Stimulated activated CD8-positive, alpha-beta memory T cell treated with anti-CD3 and anti-CD28 coated beads, Interleukin-4, amount 100 ng/mL, for 4 hours (primary cell): ENCODE results near the gene CHRND.

ENCODE experiments used
- DNase-seq, 2 donors: peaks; one replicate each; pipeline ENCODE4 v3.0.0-alpha.2; 2020; ENCODE audit warnings: low read depth in 2 of 2, low spot score in 1 of 2

The CHRND gene

DNA sequence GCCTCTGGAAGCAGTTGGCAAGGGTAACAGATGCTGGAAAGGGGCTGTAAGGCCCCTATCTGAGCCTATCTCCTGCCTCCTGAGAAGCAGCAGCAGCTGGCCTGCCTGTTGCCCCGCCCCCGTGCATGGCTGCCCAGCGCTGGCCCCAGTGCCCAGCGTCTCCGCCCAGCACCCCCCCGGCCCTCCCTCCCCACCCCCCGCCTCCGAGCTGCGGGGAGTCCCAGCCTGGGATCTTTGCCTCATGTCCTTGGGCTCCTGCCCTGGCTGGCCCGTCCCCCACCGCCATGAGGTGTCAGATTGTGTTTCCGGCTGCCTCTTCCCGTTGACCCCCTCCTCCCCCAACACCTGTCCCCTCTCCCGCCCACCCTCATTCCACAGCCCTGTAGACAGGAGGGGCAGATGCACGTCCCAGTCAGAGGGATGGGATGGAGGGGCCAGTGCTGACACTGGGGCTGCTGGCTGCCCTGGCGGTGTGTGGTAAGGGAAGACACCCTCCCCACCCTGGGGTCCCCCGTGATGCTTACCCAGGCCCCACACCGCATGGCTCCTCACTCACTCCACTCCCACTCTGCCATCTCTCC is at the start of gene CHRND:
Gene CHRND (plus strand): TSS at position 370 of the 581 bp plus-strand sequence. CDS start 56 bp downstream, at position 426.
- DNase-seq = no peak

DNA sequence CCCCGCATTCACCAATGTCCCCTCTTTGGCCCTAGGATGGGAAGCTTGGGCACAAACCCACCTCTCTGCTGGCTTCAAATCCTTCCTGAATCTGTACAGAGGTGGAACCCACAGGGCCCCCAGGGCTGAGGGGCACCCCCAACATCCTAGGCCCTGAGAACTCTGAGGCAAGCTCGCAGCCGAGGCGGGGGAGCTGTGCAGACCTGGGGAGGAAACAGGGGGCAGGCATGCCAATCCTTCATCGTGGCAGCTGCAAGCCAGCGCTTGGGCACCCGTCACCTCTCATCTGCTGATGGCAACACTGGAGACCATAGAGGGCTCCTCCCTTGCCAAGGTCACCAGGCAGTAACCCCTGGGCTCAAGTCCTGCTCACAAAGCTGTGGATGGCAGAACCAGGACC is 49.2 kb upstream of the CHRND start:
- DNase-seq = no peak

DNA sequence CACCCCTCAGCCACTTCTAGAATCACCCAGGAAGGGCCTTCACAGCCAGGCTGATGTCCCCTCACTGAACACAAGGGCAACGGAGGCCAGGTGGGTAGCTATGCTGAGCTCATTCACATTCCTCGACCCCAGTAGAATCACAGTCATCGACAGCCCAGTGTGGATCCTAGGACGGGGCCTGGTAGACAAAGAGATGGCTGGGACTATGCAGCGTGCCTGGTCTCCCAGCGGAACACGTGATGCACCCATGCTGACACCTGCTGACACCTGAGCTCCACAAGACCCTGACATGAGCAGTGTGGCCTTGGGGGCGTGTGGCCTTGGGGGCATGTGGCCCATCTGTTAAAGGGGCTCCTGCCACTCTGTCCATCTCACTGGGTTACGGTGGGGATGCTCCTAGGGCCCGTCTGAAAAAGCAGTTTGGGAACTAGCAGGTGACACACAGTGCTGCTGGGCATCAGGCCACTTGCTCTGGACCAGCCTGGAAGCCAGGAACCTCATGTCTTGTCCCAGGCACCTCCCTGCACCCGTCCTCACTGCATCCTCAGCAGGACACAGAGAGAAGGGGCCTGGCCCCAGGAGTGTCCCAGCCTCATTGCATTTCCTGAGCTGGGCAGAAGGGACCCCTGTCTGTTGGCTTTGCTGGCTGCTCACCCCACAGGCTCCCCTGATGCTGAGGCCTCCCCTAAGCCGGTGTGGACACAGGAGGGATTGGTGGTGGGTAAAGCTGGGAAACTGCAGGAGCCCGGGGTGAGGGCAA is 48.0 kb upstream of the CHRND start:
- DNase-seq = no peak

- no peak for DNase-seq
Observed at GRCh38 chr2:232478571-232479340, 47.2 kb upstream of the CHRND start.

DNA sequence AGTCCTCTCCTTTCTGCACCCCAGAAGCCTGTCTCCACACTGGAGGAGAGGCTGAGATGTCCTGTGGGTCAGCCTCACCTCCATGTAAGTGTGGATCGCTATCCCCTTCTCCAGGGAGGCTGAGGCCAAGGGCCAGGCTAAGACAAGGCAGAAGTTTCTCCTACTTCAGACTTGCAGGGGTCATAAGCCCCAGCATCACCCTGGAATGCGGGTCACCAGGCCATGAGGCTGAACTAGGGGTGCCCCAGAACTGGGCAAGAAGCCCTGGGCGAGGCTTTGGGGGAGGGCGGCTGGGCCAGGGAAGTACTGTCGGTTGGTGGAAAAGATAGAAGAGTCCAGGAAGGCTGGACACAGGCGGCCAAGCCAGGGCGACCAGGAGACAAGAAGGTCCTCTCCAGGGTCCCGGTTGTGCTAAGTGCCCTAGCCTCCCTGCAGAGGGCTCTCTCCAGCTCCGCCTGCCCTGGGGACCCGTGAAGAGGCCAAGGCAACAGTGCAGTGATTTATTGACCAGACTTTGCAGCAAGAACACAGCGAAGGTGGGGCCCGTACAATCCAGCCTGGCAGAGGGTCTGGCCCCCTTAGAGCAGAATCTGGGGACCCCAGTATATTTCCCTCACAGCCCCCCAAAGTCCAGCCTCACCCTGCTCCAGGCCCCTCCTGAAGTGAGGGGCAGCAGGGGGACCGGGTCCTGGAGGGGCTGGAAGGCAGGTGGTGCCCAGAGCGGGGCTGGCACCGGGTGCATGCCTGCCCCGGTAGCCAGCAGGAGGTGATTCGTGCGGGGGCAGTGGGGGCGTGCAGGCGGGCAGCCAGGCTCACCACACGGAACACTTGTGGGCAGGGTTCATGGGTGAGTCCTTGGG is 46.4 kb upstream of the CHRND start:
- no peak for DNase-seq

GRCh38 chr2:232480201-232481190 is 45.5 kb upstream of the CHRND start:
- DNase-seq = no peak

DNA sequence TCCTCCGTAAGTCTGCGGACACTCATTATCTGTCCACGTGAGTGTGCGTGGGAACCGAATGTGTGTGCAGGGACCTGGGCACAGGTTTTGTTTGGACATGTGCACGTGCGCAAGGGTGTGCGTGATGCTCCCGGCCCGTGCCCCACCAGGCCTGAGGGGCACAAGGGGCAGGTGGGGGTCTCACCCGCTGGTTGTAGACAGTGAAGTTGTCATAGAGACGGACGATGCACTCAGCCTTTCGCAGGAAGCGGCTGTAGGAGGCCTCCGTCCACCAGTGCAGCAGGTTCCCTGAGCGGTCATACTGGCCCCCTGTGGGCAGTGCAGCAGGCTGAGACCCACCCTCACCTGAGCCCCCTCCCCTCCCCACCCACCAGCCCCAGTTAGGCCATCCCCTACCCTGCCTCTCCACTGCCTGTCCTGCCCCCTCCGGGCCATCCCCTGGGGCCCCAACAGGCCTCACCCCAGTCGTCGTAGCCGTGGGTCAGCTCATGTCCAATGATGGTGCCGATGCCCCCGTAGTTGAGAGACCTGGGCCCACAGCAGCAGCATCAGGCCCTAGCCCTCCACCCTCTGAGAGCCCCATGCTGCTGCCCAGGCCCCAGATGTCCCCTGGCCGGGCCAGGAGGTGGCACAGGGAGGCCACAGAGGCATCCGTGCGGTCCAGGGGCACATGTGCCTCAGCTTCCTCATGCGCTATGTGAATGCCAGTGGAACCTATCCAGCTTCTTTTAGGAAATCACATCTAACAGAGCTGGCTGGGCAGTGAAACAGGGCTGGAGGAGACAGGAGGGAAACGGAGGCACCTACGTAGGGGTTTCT is 44.4 kb upstream of the CHRND start:
- DNase-seq = no peak

GRCh38 chr2:232482301-232483238 is 43.4 kb upstream of the CHRND start:
- DNase-seq = no peak

DNA sequence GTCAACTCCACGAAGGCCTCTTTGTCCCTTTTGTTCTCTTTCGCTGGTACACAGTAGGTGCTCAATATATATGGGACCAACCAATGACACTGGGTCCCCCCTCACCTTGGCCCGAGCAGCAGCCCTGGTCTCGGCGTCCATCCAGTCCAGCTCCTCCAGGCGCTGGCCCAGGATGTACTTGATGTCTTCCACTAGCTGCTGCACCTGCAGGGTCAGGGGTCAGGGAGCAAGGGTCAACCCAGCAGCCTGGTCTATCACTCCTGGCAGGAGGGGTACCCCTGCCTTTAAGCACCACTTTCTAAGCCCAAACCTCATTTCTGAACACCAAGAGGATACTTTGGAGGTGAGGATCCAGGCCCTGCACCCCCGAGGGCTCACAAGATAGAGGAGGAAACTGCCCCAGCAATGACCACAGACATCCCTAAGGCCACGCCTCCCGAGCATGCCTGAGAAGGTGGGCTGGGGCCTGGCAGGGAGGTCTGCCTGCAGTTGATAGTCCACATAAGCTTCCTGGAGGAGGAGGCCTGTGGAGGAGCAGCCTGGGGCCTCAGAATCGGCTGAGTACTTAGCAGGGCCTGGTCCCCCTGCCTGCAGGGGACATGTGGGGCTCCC is 42.5 kb upstream of the CHRND start:
- DNase-seq = no peak

- no peak for DNase-seq
Observed at GRCh38 chr2:232483923-232484627, 41.9 kb upstream of the CHRND start.

- no peak for DNase-seq
Observed at GRCh38 chr2:232484628-232485347, 41.2 kb upstream of the CHRND start.

GRCh38 chr2:232485348-232485756 is 40.6 kb upstream of the CHRND start:
- DNase-seq = no peak

- DNase-seq = no peak
Observed at GRCh38 chr2:232485757-232486557, 40.0 kb upstream of the CHRND start.

DNA sequence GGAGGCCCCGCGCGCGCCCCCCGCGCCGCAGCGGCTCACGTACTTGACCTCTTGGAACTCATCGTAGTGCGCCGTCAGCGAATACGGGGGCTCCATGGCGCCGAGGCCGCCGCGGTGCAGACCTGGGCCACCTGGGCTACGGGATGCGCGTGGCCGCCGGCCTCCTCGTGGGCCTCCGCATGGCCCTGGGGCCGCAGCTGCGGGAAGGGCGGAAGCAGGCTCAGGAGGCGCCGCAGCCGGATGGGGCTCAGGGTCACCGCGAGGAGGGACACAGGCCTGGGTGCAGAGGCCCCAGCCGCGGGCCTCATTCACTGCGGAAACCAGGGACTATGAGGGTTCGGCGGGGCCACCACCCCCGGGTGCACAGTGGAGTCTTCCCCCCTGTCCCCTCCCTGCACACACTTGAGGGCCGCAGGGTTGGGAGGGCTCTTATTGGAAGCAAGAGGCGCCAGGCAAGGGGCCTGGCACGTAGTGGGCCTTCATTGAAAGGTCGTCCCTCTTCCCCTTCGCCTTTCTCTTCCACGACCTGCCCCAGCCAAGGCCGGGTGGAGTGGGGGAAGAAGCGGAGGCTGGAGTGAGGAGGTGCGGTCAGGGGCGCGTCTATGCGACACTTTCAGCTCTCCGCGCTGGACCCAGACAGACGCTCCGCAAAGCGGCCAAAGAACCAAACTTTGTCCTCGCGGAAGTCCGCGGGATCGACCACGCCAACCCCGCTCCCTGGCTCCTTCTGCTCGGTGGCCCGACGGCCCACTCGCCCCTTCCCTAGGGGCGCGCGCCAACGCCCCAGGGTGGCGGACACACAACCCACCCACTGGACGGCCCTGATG is 39.2 kb upstream of the CHRND start:
- DNase-seq = no peak
